Vagina (tissue), 2 donors: Measurements from ENCODE around the gene ARPC4. TPM values are rescaled to one million over a fixed set of nuclear protein-coding genes. Genes with fewer than 3 reads are reported as not detected.
"Not testable (repeated sequence)": the region's sequence is repeated elsewhere in the genome, so short reads cannot be mapped to it uniquely, and the experiment has no call there.

ENCODE experiments used
- DNase-seq, 2 donors: peaks; one replicate each; pipeline ENCODE4 v3.0.0-alpha.2; 2017; ENCODE audit errors: extremely low spot score in 2 of 2
- H3K27ac ChIP-seq: fragments of 200-600 bp; sonication (generic); one replicate; pipeline ENCODE4 v1.5.1; 2019
- H3K27me3 ChIP-seq: fragments of 200-600 bp; sonication (generic); one replicate; pipeline ENCODE4 v1.5.1; 2019
- H3K36me3 ChIP-seq, 2 donors: fragments of 200-600 bp; sonication (generic); one replicate each; pipeline ENCODE4 v1.5.1; 2017 to 2019
- H3K4me1 ChIP-seq: fragments of 200-600 bp; sonication (generic); one replicate; pipeline ENCODE4 v1.5.1; 2019
- H3K4me3 ChIP-seq, 2 donors: fragments of 200-600 bp; sonication (generic); 1 replicate in 1 of 2; 2 replicates in 1 of 2; pipeline ENCODE4 v1.5.1; 2016 to 2019
- H3K9me3 ChIP-seq: fragments of 200-600 bp; sonication (generic); one replicate; pipeline ENCODE4 v1.5.1; 2019
- POLR2A ChIP-seq, 2 donors: fragments of 450-650 bp; IDR thresholded peaks; one replicate each; pipeline ENCODE4 v1.6.1; 2017; ENCODE audit warnings: antibody characterized with exemption in 2 of 2, mild to moderate bottlenecking in 2 of 2, moderate library complexity in 2 of 2
- POLR2AphosphoS5 ChIP-seq, 2 donors: sonication (generic); formaldehyde crosslinking; IDR thresholded peaks; one replicate each; pipeline ENCODE4 v1.9.0; 2017; ENCODE audit warnings: antibody characterized with exemption in 2 of 2, mild to moderate bottlenecking in 2 of 2, low read depth in 1 of 2; ENCODE audit not compliant: insufficient read depth in 1 of 2
- intact Hi-C: fragments of 100-400 bp; cut with DNase I; formaldehyde crosslinking; loops from one replicate; pipeline ENCODE4 v1.15.1; 2023
- total RNA-seq: library from RNA; depleted of rRNA; stranded (reverse); fragments of >200 nt; gene quantifications from one replicate; pipeline ENCODE4 v1.2.3, GENCODE V29; 2016
- TF ChIP-seq, protein P1 (sequence below), 3 experiments: fragments of 450-650 bp in 2 of 3; fragments of 200-600 bp in 1 of 3; sonication (generic) in 1 of 3; IDR thresholded peaks; one replicate each; pipeline ENCODE4 v1.5.1; 2017 to 2019; ENCODE audit warnings: antibody characterized with exemption in 3 of 3, mild to moderate bottlenecking in 2 of 3, moderate library complexity in 2 of 3

ARPC4 gene
- total RNA-seq, 1 donor from 2014 or later = 124 TPM

DNA sequence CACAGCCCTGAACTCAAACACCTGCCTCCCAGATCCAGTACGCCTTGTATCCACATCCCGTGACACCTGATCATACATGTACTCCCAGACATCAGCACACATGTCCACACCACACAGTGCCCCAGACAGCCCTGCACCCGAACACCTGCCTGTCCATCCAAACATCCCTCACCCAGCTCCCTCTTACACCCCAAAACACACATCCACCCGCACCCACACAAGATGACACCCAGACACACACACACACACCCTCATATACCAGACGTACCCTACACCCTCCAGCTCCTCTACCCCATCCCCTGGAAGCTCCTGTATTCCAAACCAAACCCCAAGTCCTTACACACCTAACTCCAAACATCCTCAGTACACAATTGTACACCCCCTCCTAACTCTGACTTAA is 23.9 kb upstream of the ARPC4 start:
- intact Hi-C loops = no loop called here
- no peaks in the 10 kb centered on the region for H3K9me3 ChIP-seq

DNA sequence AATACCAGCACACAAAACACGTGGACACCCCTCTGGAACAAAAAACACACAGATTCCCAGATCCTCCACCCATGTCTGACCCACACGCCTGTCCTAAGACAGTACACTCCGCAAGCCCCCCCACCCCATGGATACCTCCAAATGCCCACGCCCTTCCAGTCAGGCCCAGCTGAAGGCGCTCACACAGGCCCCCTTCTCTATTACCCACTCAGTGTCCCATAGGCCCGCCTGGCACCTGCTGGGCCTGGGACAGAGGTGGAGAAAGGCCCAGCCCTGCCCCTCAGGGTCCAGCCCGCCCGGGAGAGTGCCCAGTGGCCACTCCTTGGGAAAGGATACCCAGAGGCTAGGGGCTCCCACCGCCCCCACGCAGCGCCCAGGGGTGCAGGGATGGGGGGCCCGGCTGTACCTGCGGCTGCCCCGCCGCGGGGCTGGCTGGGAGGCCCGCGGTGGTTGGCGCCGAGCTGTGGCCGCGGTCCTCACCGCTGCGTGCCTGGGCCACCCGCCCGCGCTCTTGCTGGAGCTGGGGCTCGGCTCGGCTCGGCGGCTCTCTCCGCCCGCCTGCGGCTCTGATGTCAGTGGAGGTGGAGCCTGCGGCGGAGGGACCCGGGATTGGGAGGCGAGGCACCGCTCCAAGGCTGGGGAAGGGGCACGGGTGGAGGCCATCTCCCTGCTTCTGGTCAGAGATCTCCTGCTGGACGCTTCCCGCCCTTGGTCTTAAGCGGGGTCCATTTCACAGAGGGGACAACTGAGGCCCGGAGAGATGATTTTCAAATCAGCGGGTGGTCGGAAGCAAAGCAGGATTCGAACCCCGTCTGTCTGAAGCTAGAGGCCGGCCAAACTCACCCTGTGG is 23.2 kb upstream of the ARPC4 start, which contains the start of gene CAMK1:
Gene CAMK1, minus strand, starts transcription at position 522 of the 850 bp plus-strand sequence. CDS start 2,198 bp downstream, outside the sequence.
- no peaks in the 10 kb centered on the region for H3K27me3 ChIP-seq
- H3K36me3 ChIP-seq = no peaks in the 10 kb centered on the region
- intact Hi-C loops = no loop called here
- DNase-seq = no peak
- TF ChIP-seq POLR2A (IDR thresholded peaks at IDR 0.05) (peak in 1 of 2 donors; percentile 77), POLR2AphosphoS5 (IDR thresholded peaks at IDR 0.05; ENCODE audit: insufficient read depth in 1 of 2, low read depth in 1 of 2) (peak in 1 of 2 donors; percentile 75)
- TF ChIP-seq, protein P1, sequence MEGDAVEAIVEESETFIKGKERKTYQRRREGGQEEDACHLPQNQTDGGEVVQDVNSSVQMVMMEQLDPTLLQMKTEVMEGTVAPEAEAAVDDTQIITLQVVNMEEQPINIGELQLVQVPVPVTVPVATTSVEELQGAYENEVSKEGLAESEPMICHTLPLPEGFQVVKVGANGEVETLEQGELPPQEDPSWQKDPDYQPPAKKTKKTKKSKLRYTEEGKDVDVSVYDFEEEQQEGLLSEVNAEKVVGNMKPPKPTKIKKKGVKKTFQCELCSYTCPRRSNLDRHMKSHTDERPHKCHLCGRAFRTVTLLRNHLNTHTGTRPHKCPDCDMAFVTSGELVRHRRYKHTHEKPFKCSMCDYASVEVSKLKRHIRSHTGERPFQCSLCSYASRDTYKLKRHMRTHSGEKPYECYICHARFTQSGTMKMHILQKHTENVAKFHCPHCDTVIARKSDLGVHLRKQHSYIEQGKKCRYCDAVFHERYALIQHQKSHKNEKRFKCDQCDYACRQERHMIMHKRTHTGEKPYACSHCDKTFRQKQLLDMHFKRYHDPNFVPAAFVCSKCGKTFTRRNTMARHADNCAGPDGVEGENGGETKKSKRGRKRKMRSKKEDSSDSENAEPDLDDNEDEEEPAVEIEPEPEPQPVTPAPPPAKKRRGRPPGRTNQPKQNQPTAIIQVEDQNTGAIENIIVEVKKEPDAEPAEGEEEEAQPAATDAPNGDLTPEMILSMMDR (IDR thresholded peaks at IDR 0.05) = no peak
- peak within 1 kb of the TSS; percentile 64 to 74 for H3K4me3 ChIP-seq
- H3K4me1 ChIP-seq = peaks cover 38% of the 10 kb centered on the region
- no peaks in the 10 kb centered on the region for H3K9me3 ChIP-seq
- peak within 1 kb of the TSS; percentile 96 for H3K27ac ChIP-seq

More for the DNA sequence above, 23.9 kb upstream of the ARPC4 start:
- no peaks in the 10 kb centered on the region for H3K36me3 ChIP-seq
- peak overlapping the region; percentile 64 to 74 for H3K4me3 ChIP-seq
- no peak for TF ChIP-seq POLR2A (IDR thresholded peaks at IDR 0.05)
- TF ChIP-seq, protein P1 (IDR thresholded peaks at IDR 0.05) = no peak
- TF ChIP-seq POLR2AphosphoS5 (IDR thresholded peaks at IDR 0.05; ENCODE audit: insufficient read depth in 1 of 2, low read depth in 1 of 2) = no peak
- H3K27ac ChIP-seq = peak overlapping the region; percentile 96
- no peaks in the 10 kb centered on the region for H3K27me3 ChIP-seq
- DNase-seq = no peak
- peaks cover 38% of the 10 kb centered on the region for H3K4me1 ChIP-seq

DNA sequence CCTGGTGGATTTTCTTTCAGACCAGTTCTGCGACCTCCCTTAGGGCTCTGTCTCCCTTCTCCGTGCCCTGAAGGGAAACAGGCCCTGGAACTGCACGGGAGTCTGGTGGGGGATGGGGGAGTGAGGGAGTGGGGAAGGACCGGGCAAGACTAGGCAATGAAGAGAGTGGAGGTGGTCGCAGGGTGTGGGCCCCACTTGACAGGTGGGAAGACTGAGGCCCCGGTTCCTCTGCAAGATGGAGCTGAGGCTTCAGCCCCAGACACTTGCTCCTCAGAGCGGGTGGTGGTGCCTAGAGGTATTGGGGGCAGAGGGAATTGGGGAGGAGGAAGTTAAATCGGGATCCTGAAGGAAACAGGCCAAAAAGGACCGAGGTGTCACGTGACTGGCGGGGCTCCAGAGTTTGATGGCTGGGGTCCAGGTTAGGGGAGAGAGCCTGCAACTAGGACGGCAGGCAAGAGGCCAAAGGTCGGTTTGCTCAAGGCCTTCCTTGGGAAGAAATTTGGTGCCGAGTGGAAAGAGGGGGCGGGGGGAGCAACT is 22.5 kb upstream of the ARPC4 start:
- intact Hi-C loops = no loop called here

DNA sequence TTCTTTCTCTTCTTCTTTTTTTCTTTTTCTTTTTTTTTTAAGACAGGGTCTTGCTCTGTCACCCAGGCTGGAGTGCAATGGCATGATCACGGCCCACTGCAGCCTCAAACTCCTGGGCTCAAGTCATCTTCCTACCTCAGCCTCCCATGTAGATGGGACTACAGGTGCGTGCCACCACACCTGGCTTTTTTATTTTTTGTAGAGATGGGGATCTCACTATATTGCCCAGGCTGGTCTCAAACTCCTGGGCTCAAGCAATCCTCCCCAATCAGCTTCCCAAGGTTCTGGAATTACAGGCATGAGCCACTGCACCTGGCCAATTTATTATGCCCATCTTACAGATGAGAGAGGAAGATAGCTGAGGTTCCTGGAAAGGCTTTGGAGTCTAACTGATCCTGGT is 21.9 kb upstream of the ARPC4 start:
- Histone ChIP-seq H3K27ac (peak overlapping the region; percentile 96), H3K4me1 (peaks cover 38% of the 10 kb centered on the region)
- H3K4me3 ChIP-seq, intact Hi-C loops, H3K9me3 ChIP-seq, H3K27me3 ChIP-seq, DNase-seq, H3K36me3 ChIP-seq: not testable (repeated sequence)

More for the DNA sequence above, 22.5 kb upstream of the ARPC4 start:
- Histone ChIP-seq H3K27me3 (no peaks in the 10 kb centered on the region), H3K4me1 (peaks cover 38% of the 10 kb centered on the region), H3K27ac (peak overlapping the region; percentile 96), H3K4me3 (peak overlapping the region; percentile 64 to 74), H3K36me3 (no peaks in the 10 kb centered on the region), H3K9me3 (no peaks in the 10 kb centered on the region)
- peak in 1 of 2 donors; percentile 94 for DNase-seq
- TF ChIP-seq POLR2AphosphoS5 (IDR thresholded peaks at IDR 0.05; ENCODE audit: insufficient read depth in 1 of 2, low read depth in 1 of 2) = peak in 1 of 2 donors; percentile 4
- TF ChIP-seq, protein P1 (IDR thresholded peaks at IDR 0.05) = no peak

DNA sequence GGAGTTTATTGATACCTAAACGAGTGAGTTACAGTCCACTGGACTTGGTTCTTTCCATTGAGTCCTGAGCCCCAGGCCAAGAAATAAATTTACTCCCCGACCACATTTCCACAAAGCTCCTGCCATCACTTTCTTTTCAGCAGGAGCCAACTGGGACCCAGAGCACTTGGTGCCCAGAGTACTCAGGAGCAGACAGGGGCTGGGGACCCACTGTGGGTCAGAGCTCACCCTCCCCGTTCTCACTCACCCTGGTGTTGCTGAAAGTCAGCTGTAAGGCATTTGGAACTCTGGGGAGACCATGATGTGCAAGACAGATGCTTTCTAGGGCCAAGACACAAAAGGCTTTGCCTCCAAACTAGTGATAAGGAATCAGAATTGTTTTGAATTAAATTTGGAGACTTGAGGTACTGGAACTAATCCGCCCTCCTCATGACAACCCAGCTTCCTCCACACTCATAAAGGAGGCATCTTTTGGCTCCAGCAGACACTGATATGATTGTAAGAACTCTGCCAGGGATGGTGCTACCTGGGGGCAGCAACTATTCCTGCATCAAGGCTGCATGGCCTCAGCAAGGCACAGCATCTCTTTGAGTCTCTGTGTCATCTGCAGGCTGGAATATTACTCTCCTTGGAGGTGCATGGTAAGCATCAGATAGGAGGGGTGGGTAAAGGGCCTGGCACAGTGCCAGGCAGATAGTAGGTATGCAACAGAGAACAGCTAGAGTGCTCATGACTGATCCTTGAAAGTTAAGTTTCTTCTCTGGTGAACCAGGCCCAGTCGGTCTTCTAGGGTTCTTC is 15.8 kb upstream of the ARPC4 start:
- Histone ChIP-seq H3K9me3 (no peaks in the 10 kb centered on the region), H3K36me3 (peaks cover 0 to 2% of the 10 kb centered on the region in 2 donors), H3K27me3 (no peaks in the 10 kb centered on the region), H3K4me3 (no peak overlapping the region), H3K4me1 (no peaks in the 10 kb centered on the region), H3K27ac (no peak overlapping the region)
- TF ChIP-seq, protein P1 (IDR thresholded peaks at IDR 0.05) = no peak
- TF ChIP-seq POLR2A (IDR thresholded peaks at IDR 0.05) = no peak
- TF ChIP-seq POLR2AphosphoS5 (IDR thresholded peaks at IDR 0.05; ENCODE audit: insufficient read depth in 1 of 2, low read depth in 1 of 2) = no peak
- no peak for DNase-seq
- intact Hi-C loops = no loop called here
